SK-N-SH (cell line): ENCODE data around the gene STAT5B. TPM values are rescaled to one million over a fixed set of nuclear protein-coding genes. Genes with fewer than 3 reads are reported as not detected.
A peak's percentile ranks its signal among the peaks of the same experiment; 100 is the strongest.

ENCODE experiments used
- CTCF ChIA-PET: fragments of 300-600, 350-600 bp; formaldehyde crosslinking; extraction: SDS; loops from one replicate; lab custom pipeline; 2021; lab: Yijun Ruan, JAX
- POLR2A ChIA-PET: fragments of 350-600 bp; sonication (Branson Sonifier 250); formaldehyde crosslinking; extraction: SDS; loops from one replicate; lab custom pipeline; 2020; ENCODE audit warnings: antibody characterized with exemption, inconsistent platforms; lab: Yijun Ruan, JAX
- DNase-seq: peaks from one replicate; pipeline ENCODE4 v3.0.0; 2012
- H2AFZ ChIP-seq: fragments of 200-600 bp; sonication (generic); 2 replicates; pipeline ENCODE4 v1.8.1; 2016; ENCODE audit warnings: antibody characterized with exemption, mild to moderate bottlenecking, low read depth
- H3F3A ChIP-seq: fragments of 200-600 bp; sonication (generic); replicated peaks from 2 replicates; pipeline ENCODE3; 2016; ENCODE audit warnings: antibody characterized with exemption, mild to moderate bottlenecking; ENCODE audit not compliant: insufficient read depth
- H3K27ac ChIP-seq, 2 experiments: fragments of 200-500 bp in 1 of 2; fragments of 200-600 bp in 1 of 2; sonication (Bioruptor generic) in 1 of 2; sonication (generic), shearing (Covaris generic) in 1 of 2; 2 replicates each; pipeline versions ENCODE4 v1.5.1 to v1.6.1; 2014 to 2016; ENCODE audit warnings: low read depth in 2 of 2, inconsistent platforms in 1 of 2, low read length in 1 of 2, mild to moderate bottlenecking in 1 of 2, mixed read lengths in 1 of 2
- H3K27me3 ChIP-seq: fragments of 200-600 bp; sonication (generic), shearing (Covaris generic); 2 replicates; pipeline ENCODE4 v1.6.1; 2016; ENCODE audit warnings: mixed run types; ENCODE audit not compliant: insufficient read depth
- H3K36me3 ChIP-seq, 2 experiments: fragments of 200-500 bp in 1 of 2; fragments of 200-600 bp in 1 of 2; sonication (Bioruptor generic) in 1 of 2; sonication (generic) in 1 of 2; replicated peaks in 1 of 2; 2 replicates each; pipeline versions ENCODE3 to v1.5.1; 2014 to 2016; ENCODE audit warnings: low read length in 1 of 2, mild to moderate bottlenecking in 1 of 2; ENCODE audit not compliant: insufficient read depth in 2 of 2, control insufficient read depth in 1 of 2
- H3K4me1 ChIP-seq, 2 experiments: fragments of 200-500 bp in 1 of 2; fragments of 200-600 bp in 1 of 2; sonication (Bioruptor generic) in 1 of 2; sonication (generic), shearing (Covaris generic) in 1 of 2; 2 replicates each; pipeline versions ENCODE4 v1.5.1 to v1.6.1; 2014 to 2016; ENCODE audit warnings: low read depth in 1 of 2, low read length in 1 of 2, mixed run types in 1 of 2; ENCODE audit not compliant: insufficient read depth in 2 of 2, control insufficient read depth in 1 of 2
- H3K4me2 ChIP-seq: fragments of 200-600 bp; sonication (generic), shearing (Covaris generic); 2 replicates; pipeline ENCODE4 v1.6.1; 2017; ENCODE audit warnings: mixed run types
- H3K4me3 ChIP-seq, 2 experiments: fragments of 200-500 bp in 1 of 2; fragments of 200-600 bp in 1 of 2; sonication (Bioruptor generic) in 1 of 2; sonication (generic), shearing (Covaris generic) in 1 of 2; 2 replicates each; pipeline versions ENCODE4 v1.5.1 to v1.8.1; 2014 to 2016; ENCODE audit warnings: low read depth in 2 of 2, inconsistent platforms in 1 of 2, low read length in 1 of 2, mild to moderate bottlenecking in 1 of 2, mixed read lengths in 1 of 2, moderate library complexity in 1 of 2
- H3K79me2 ChIP-seq: fragments of 200-600 bp; sonication (generic); 2 replicates; pipeline ENCODE4 v1.8.1; 2017; ENCODE audit warnings: mild to moderate bottlenecking; ENCODE audit not compliant: insufficient read depth
- H3K9ac ChIP-seq: fragments of 200-600 bp; sonication (generic); 2 replicates; pipeline ENCODE4 v1.6.1; 2017; ENCODE audit warnings: mixed run types
- H3K9me2 ChIP-seq: fragments of 200-600 bp; sonication (generic); 2 replicates; pipeline ENCODE4 v1.6.1; 2017; ENCODE audit warnings: mixed run types
- H3K9me3 ChIP-seq: fragments of 200-600 bp; sonication (generic); 2 replicates; pipeline ENCODE4 v1.6.1; 2017; ENCODE audit warnings: mixed run types, mild to moderate bottlenecking, moderate library complexity
- H4K20me1 ChIP-seq: fragments of 200-600 bp; sonication (generic); 2 replicates; pipeline ENCODE4 v1.6.1; 2017; ENCODE audit warnings: mild to moderate bottlenecking, mixed run types; ENCODE audit not compliant: insufficient read depth
- CHD2 ChIP-seq: fragments of 150-350 bp; IDR thresholded peaks from 2 replicates; pipeline ENCODE4 v1.6.1; 2018; ENCODE audit warnings: low read length; ENCODE audit not compliant: partially characterized antibody
- ELF1 ChIP-seq: IDR thresholded peaks from 2 replicates; pipeline ENCODE4 v1.4.0; 2012
- FOXJ3 ChIP-seq: sonication (generic); formaldehyde crosslinking; IDR thresholded peaks from 2 replicates; pipeline ENCODE4 v1.5.1; 2020; ENCODE audit warnings: mild to moderate bottlenecking, missing genetic modification reagents
- FOXM1 ChIP-seq: IDR thresholded peaks from 2 replicates; pipeline ENCODE4 v1.4.0; 2012; ENCODE audit warnings: low read depth, mild to moderate bottlenecking
- GATA2 ChIP-seq: sonication (generic); formaldehyde crosslinking; IDR thresholded peaks from 2 replicates; pipeline ENCODE4 v1.5.0; 2020; ENCODE audit warnings: mild to moderate bottlenecking, missing genetic modification reagents
- JUND ChIP-seq: IDR thresholded peaks from 2 replicates; pipeline ENCODE4 v1.4.0; 2012
- MEF2A ChIP-seq: IDR thresholded peaks from 2 replicates; pipeline ENCODE4 v1.4.0; 2012; ENCODE audit warnings: low read depth, borderline replicate concordance
- MXI1 ChIP-seq: IDR thresholded peaks from 2 replicates; pipeline ENCODE4 v1.6.1; 2012; ENCODE audit warnings: mild to moderate bottlenecking, low read depth, low read length, improper control_type of control experiment
- RAD21 ChIP-seq: IDR thresholded peaks from 2 replicates; pipeline ENCODE4 v1.6.1; 2012; ENCODE audit warnings: mild to moderate bottlenecking, low read length
- RCOR1 ChIP-seq: fragments of 150-350 bp; IDR thresholded peaks from 2 replicates; pipeline ENCODE4 v1.6.1; 2017; ENCODE audit warnings: antibody characterized with exemption, low read length
- RXRA ChIP-seq: IDR thresholded peaks from 2 replicates; pipeline ENCODE4 v1.4.0; 2012; ENCODE audit warnings: low read depth, mild to moderate bottlenecking, borderline replicate concordance
- SIN3A ChIP-seq: IDR thresholded peaks from 2 replicates; pipeline ENCODE4 v1.6.1; 2012; ENCODE audit warnings: low read depth, mild to moderate bottlenecking, low read length, moderate library complexity, borderline replicate concordance
- SMC3 ChIP-seq: IDR thresholded peaks from 2 replicates; pipeline ENCODE4 v1.6.1; 2012; ENCODE audit warnings: low read depth, low read length, improper control_type of control experiment
- TAF1 ChIP-seq: IDR thresholded peaks from 2 replicates; pipeline ENCODE4 v1.6.1; 2012; ENCODE audit warnings: low read depth, mild to moderate bottlenecking, low read length, moderate library complexity, borderline replicate concordance
- TCF12 ChIP-seq: IDR thresholded peaks from 2 replicates; pipeline ENCODE4 v1.4.0; 2012
- TEAD4 ChIP-seq: IDR thresholded peaks from 2 replicates; pipeline ENCODE4 v1.4.0; 2012; ENCODE audit warnings: mild to moderate bottlenecking, borderline replicate concordance; ENCODE audit not compliant: insufficient read depth
- USF2 ChIP-seq: fragments of 150-350 bp; IDR thresholded peaks from 2 replicates; pipeline ENCODE4 v1.6.1; 2017; ENCODE audit warnings: antibody characterized with exemption, low read length, low read depth, borderline replicate concordance
- YY1 ChIP-seq: IDR thresholded peaks from 2 replicates; pipeline ENCODE4 v1.4.0; 2012; ENCODE audit warnings: low read depth, mild to moderate bottlenecking
- WGBS: methylation state at CpG from one replicate; pipeline ENCODE4 v1.1.6; 2017; ENCODE audit warnings: low lambda C conversion rate; 5-methylcytosine and 5-hydroxymethylcytosine counted together
- polyA plus RNA-seq, 3 experiments: library from polyadenylated mRNA; depleted of rRNA; stranded (reverse); fragments of >200 nt; gene quantifications; 2 replicates each; pipeline ENCODE4 v1.2.3, GENCODE V29; 2012
- TF ChIP-seq, protein P1 (sequence below): IDR thresholded peaks from 2 replicates; pipeline ENCODE4 v1.4.0; 2012; ENCODE audit warnings: low read depth
- TF ChIP-seq, protein P2 (sequence below): IDR thresholded peaks from 2 replicates; pipeline ENCODE4 v1.4.0; 2012; ENCODE audit warnings: low read depth, borderline replicate concordance

Gene STAT5B
- polyA plus RNA-seq, 1 of the 3 experiments (the other 2 are of a cell fraction): 23.6 TPM

GRCh38 chr17:42282478-42283080 is 6.4 kb upstream of the STAT5B start:
- Histone ChIP-seq H3K4me2 (no peak overlapping the region), H3K36me3 (no peaks in the 10 kb centered on the region), H3K27ac (no peak overlapping the region), H3K9me3 (no peaks in the 10 kb centered on the region), H3K4me3 (no peak overlapping the region), H3K27me3 (no peaks in the 10 kb centered on the region), H4K20me1 (no peaks in the 10 kb centered on the region), H3K79me2 (no peaks in the 10 kb centered on the region), H3K9me2 (no peaks in the 10 kb centered on the region), H2AFZ (no peak overlapping the region), H3K4me1 (peaks cover 0 to 15% of the 10 kb centered on the region in 2 experiments; a peak in 1 of 4 replicates), H3F3A (no peaks in the 10 kb centered on the region), H3K9ac (no peak overlapping the region)
- peak; percentile 11 for DNase-seq
- no peak for TF ChIP-seq SIN3A
- TF ChIP-seq GATA2: no peak
- TF ChIP-seq MXI1: no peak
- TF ChIP-seq, protein P1, sequence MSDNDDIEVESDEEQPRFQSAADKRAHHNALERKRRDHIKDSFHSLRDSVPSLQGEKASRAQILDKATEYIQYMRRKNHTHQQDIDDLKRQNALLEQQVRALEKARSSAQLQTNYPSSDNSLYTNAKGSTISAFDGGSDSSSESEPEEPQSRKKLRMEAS: no peak
- no peak for TF ChIP-seq FOXJ3
- TF ChIP-seq RCOR1: no peak
- TF ChIP-seq MEF2A: no peak
- TF ChIP-seq RXRA: no peak
- no peak for TF ChIP-seq TAF1
- no peak for TF ChIP-seq RAD21
- TF ChIP-seq ELF1: no peak
- TF ChIP-seq SMC3: no peak
- TF ChIP-seq CHD2: no peak
- no peak for TF ChIP-seq USF2
- TF ChIP-seq TCF12: no peak
- TF ChIP-seq YY1: no peak
- TF ChIP-seq TEAD4: no peak
- TF ChIP-seq FOXM1: no peak
- WGBS: 90% methylated on average over 6 of the region's 6 CpGs
- CTCF ChIA-PET: interaction anchor here (0.7 to 1.8 kb wide), 4 partner anchors 27 to 60 kb away, joined by 3 to 6 read pairs (median 4); no protein-coding TSS in a partner anchor
- POLR2A ChIA-PET: no interaction called here

DNA sequence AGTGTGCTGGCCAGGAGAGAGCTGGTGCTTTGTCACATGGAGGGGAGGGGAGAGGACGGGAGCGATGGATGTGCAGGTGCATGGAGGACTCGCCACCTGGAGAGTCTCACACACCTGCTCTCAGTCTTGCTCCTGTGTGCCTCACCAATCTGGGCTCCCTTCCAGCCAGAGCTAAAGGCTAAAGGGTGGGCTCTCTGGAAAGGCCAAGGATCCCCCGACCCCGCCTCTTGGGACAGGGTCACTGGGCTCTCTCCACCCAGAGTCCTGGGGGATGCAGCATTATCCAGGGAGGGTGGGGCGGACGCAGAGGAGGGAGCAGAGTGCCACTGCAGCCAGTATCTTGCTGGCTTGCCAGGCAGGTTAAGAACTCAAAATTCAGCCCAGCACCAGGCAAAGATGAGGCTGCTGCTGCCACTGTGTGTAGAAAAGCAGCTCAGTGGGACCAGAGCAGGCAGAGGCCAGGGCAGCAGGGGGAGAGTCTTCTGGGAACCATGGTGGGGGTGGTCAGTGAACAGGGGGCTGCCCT is 5.4 kb upstream of the STAT5B start:
- Histone ChIP-seq H3K27ac (no peak overlapping the region), H2AFZ (no peak overlapping the region), H3K9me3 (no peaks in the 10 kb centered on the region), H3K36me3 (no peaks in the 10 kb centered on the region), H3K27me3 (no peaks in the 10 kb centered on the region), H4K20me1 (no peaks in the 10 kb centered on the region), H3K4me2 (no peak overlapping the region), H3K4me1 (peaks cover 9 to 20% of the 10 kb centered on the region in 2 experiments; a peak in 2 of 4 replicates), H3K9ac (no peak overlapping the region), H3K9me2 (no peaks in the 10 kb centered on the region), H3K79me2 (no peaks in the 10 kb centered on the region), H3K4me3 (no peak overlapping the region), H3F3A (peaks cover 2% of the 10 kb centered on the region)
- CTCF ChIA-PET: interaction anchor here (0.5 to 1.8 kb wide), 3 partner anchors 16 to 103 kb away, joined by 3 to 6 read pairs (median 3); no protein-coding TSS in a partner anchor
- no peak for TF ChIP-seq TEAD4
- TF ChIP-seq JUND: no peak
- TF ChIP-seq, protein P2, sequence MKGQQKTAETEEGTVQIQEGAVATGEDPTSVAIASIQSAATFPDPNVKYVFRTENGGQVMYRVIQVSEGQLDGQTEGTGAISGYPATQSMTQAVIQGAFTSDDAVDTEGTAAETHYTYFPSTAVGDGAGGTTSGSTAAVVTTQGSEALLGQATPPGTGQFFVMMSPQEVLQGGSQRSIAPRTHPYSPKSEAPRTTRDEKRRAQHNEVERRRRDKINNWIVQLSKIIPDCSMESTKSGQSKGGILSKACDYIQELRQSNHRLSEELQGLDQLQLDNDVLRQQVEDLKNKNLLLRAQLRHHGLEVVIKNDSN: no peak
- TF ChIP-seq GATA2: no peak
- WGBS: 89% methylated on average over 7 of the region's 7 CpGs
- POLR2A ChIA-PET: no interaction called here
- DNase-seq: peak; percentile 12
